HG03045 (cell line): ENCODE measurements around the gene SIX1.

Experiments used
- ATAC-seq: cut with Tn5 transposase; IDR thresholded peaks from one replicate; pipeline ENCODE4 v1.9.1; 2021; ENCODE audit warnings: mild to moderate bottlenecking, moderate library complexity; ENCODE audit not compliant: unreplicated experiment

The SIX1 gene

GRCh38 chr14:60648934-60649874, at the start of gene SIX1:
TSS of gene SIX1 (minus strand) at chr14:60649477. CDS start at chr14:60649189, 288 bp downstream.
- ATAC-seq: peak; percentile 66

- ATAC-seq: no peak
Observed at GRCh38 chr14:60695327-60695726, 46.0 kb upstream of the SIX1 start.

GRCh38 chr14:60691383-60692113, 42.3 kb upstream of the SIX1 start:
- ATAC-seq: no peak

GRCh38 chr14:60686865-60687264, 37.6 kb upstream of the SIX1 start:
- no peak for ATAC-seq

- no peak for ATAC-seq
Observed at GRCh38 chr14:60684203-60684602, 34.9 kb upstream of the SIX1 start.

- ATAC-seq: no peak
Observed at GRCh38 chr14:60681271-60681670, 32.0 kb upstream of the SIX1 start.

- ATAC-seq: no peak
Observed at GRCh38 chr14:60680511-60680910, 31.2 kb upstream of the SIX1 start.

GRCh38 chr14:60679566-60680258, 30.4 kb upstream of the SIX1 start:
- no peak for ATAC-seq

GRCh38 chr14:60677701-60678100, 28.4 kb upstream of the SIX1 start:
- ATAC-seq: no peak

GRCh38 chr14:60670989-60671388, 21.7 kb upstream of the SIX1 start:
- ATAC-seq: no peak

GRCh38 chr14:60668431-60669112, 19.3 kb upstream of the SIX1 start:
- ATAC-seq: no peak

- ATAC-seq: no peak
Observed at GRCh38 chr14:60665177-60665550, 15.9 kb upstream of the SIX1 start.

GRCh38 chr14:60662982-60663381, 13.7 kb upstream of the SIX1 start:
- ATAC-seq: no peak

- no peak for ATAC-seq
Observed at GRCh38 chr14:60661721-60662120, 12.4 kb upstream of the SIX1 start.

GRCh38 chr14:60658909-60659585, 9.8 kb upstream of the SIX1 start:
- no peak for ATAC-seq

GRCh38 chr14:60658211-60658690, 9.0 kb upstream of the SIX1 start:
- ATAC-seq: no peak

- no peak for ATAC-seq
Observed at GRCh38 chr14:60657456-60658210, 8.4 kb upstream of the SIX1 start.

- peak; percentile 84 for ATAC-seq
Observed at GRCh38 chr14:60656686-60657455, 7.6 kb upstream of the SIX1 start.
